ENCODE measurements around the gene TMEM43.

DNA sequence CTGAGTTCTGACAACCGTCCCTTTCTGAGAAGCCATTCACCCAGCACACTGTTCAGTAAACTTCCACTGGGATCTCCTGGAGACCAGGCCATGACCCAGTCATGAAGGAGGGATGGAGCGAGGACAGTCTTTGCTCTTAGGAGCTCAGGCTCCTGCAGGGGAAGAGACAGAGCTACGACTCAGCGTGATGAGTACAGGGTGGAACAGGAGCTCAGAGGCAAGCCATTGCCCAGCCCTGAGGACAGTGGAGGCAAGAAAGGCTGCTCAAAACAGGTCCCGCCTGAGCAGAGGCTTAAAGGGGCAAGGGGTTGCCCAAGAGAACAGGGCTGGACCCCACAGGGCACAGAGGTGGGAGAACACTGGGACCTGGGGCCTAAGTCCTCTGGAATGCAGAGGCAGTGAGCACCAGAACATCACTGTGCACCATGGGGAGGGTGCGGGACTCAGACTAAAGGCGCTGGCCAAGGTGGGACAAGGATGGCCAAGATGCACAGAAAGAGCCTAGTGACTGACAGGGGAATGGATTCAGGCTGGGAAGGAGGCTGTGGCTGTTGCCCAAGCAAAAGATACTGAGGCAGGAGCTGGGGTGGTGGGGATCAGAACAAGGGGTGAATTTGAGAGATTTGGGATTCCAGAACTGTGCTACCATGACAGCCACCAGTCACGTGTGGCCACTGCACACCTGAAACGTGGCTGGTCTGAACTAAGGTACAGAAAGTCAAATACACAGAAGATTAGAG is 25.8 kb downstream of the TMEM43 start:
- no peak for TF ChIP-seq EZH2 (IDR thresholded peaks at IDR 0.05; ENCODE audit: borderline replicate concordance, low read depth, low read length, severe bottlenecking)
- TF ChIP-seq, protein P1, sequence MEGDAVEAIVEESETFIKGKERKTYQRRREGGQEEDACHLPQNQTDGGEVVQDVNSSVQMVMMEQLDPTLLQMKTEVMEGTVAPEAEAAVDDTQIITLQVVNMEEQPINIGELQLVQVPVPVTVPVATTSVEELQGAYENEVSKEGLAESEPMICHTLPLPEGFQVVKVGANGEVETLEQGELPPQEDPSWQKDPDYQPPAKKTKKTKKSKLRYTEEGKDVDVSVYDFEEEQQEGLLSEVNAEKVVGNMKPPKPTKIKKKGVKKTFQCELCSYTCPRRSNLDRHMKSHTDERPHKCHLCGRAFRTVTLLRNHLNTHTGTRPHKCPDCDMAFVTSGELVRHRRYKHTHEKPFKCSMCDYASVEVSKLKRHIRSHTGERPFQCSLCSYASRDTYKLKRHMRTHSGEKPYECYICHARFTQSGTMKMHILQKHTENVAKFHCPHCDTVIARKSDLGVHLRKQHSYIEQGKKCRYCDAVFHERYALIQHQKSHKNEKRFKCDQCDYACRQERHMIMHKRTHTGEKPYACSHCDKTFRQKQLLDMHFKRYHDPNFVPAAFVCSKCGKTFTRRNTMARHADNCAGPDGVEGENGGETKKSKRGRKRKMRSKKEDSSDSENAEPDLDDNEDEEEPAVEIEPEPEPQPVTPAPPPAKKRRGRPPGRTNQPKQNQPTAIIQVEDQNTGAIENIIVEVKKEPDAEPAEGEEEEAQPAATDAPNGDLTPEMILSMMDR (IDR thresholded peaks at IDR 0.05; ENCODE audit: borderline replicate concordance, extremely low read depth, low read length, poor library complexity, severe bottlenecking): no peak
